GM12801 (cell line): Measurements from ENCODE around the gene HOXD11.

Experiments used
- TF ChIP-seq, protein P1 (sequence below): IDR thresholded peaks from one replicate; pipeline ENCODE4 v1.5.1; 2011; ENCODE audit warnings: control low read depth; ENCODE audit not compliant: insufficient read length; ENCODE audit errors: extremely low read depth

HOXD11 gene

DNA sequence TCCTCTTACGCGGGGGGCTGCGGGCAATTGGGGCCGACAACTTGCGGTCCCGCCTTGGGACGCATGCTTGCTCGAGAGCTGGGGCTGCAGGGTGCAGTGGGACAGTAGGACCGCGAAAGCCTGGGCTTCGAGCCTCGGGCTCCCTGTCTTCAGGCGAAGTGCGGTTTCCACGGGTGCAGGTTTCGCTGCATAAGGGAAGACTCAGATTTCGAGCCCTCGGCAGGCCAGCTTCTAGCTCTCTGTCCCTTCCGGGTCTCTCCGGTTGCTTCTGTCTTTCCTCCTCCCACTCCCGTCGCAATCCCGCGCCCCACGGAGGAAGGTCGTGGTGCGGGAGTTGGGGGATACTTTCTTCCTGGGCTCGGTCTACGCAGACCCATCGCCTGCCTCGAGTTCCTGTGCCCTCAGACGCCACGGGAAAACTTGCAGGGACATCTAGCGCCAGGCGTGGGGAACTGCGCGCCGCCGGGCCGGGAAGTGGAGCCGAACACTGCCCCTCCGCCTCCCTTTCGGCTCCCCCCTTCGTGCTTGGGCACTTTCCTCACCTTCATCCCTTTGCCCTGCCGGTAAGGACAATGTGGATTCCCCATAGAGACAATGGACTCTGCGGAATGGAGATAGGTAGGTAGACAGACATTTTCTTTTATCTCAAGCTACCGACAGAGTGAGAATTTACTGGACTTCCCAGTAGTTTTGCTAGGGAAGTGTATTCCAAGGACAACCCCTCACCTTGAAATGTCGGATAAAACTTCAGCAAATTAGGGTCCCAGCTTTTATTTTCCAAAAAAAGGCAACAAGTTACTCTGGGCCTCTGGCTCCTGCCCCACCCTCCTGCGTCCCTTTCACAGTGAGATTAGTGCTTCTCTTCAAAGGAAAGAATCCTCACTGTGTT lies 18.8 kb upstream of the HOXD11 start:
- TF ChIP-seq, protein P1, sequence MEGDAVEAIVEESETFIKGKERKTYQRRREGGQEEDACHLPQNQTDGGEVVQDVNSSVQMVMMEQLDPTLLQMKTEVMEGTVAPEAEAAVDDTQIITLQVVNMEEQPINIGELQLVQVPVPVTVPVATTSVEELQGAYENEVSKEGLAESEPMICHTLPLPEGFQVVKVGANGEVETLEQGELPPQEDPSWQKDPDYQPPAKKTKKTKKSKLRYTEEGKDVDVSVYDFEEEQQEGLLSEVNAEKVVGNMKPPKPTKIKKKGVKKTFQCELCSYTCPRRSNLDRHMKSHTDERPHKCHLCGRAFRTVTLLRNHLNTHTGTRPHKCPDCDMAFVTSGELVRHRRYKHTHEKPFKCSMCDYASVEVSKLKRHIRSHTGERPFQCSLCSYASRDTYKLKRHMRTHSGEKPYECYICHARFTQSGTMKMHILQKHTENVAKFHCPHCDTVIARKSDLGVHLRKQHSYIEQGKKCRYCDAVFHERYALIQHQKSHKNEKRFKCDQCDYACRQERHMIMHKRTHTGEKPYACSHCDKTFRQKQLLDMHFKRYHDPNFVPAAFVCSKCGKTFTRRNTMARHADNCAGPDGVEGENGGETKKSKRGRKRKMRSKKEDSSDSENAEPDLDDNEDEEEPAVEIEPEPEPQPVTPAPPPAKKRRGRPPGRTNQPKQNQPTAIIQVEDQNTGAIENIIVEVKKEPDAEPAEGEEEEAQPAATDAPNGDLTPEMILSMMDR = no peak

DNA sequence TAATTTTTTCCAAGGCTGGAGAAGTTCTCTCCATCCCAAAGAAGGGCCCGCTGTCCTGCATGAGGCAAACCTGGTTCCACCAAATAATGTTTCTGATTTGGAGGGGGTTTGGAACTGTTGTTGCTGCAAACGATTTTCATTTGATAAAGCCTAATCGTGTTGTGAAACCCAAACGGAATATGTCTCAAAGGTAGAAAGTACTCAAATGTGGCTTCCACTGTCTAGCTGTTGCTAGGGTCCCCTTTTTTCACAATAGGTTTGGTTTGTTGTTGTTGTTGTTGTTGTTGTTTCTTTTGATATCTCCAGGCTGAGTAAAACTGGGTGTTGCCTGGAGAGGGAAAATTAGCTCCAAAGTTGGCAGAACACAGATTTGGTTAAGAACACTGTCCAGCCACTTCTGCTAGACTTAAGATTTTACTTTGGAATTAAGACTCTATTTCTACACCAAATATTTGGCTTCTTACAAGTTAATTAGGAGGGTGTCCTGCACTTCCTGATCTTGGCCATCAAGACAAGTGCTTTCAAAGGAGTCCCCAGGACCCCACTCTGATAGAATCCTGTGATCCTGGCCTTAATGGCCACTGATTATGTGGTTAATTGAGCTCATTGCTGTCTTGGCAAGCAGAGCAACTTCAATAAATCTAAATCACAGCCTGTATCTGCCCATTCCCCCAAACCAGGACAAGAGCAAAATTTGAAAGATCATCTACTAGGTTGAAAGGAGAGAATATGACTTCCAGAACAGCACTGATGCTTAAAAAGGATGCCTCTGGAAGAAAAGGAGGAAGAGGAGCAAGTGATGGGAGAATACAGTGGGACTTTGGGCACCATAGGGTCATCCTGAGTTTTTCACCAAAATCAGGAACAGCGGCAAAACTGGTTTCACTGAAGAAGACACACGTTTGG lies 17.9 kb upstream of the HOXD11 start:
- TF ChIP-seq, protein P1 = no peak

DNA sequence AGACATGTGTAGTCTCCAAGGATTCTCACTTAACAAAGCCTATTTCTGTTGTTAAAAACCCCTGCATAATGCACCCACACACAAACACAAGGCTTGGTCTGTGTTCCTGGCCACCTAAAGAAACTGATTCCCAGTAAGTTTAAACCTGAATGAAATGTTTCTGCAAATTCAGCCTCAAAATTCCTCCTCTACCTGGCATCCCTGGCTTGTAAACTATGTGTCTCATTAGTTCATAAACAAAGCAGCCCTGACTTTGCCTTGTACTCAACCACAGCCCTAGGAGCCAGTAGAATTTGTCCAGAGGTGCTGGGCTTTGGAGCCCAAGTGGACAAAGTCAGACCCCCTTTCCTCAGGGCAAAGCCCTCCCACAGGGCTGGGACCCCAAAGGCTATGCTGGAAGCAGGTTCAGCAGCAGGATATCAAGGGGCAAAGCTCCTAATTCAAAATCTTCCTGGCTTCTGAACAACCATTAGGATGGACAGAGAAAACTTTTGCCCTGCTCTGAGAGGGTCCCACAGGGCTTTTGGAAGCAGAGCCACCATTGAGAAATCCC lies 17.2 kb upstream of the HOXD11 start:
- TF ChIP-seq, protein P1 = no peak

DNA sequence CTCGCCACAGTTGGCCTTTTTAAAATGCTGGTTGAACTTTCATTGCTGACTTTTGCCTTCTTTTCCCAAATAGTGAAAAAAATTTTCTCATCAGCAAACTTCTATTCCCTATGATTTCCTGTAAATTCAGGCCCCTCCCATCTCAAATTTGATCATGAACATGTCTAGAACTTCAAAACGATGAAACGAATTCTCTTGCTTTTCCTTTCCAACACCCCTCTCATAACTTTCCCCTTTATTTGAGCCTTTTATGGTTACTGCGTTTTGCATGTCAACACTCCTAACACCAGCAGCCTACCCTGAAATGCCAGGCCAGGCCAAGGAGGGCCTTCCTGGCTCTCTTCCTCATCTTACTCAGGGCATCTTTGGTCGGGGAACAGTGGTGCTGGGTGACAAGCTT lies 16.2 kb upstream of the HOXD11 start:
- TF ChIP-seq, protein P1 = no peak

DNA sequence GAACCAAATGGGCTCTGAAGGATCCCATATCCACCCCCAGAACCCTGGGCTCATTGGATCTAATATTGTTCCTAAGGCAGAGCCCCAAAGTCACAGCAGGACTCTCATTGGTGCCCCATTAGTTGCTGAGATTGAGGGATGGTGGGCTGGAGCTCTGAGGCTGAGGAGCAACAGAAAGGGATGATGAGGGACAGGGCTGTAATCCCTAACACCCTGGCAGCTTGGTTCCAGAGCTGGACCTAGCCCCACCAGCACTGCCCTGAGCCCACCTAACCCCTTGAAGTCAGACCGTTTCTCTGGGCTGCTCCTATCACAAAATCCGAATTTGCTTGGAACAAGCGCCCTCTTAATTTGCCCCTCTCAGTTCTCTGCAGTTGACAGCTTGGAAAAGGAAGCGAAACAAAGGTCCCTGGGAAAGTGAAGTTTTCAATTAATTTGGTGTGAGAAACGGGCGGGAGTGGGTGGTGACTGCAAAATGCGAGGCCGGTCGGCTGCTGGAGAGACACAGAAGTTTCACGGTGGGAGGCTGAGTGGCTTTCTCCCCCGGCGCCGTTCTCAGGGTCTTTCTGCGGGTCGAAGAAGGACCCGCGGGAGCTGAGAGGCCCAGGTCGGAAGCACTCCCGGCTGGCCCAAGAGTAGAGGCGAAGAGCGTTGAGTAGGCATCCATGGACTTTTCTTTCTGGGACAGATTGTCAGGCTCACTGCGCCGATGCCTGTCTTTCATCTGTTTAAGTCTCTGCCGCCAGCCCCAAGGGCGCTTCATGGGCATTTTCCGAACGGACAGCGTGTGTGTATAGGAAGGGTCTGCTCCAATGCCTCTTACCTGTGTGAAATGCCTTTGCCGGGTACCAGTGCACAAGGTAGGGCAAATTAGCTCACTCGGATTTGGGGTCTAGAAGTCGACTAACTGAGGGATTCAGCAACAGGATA lies 15.5 kb upstream of the HOXD11 start:
- TF ChIP-seq, protein P1 = no peak

DNA sequence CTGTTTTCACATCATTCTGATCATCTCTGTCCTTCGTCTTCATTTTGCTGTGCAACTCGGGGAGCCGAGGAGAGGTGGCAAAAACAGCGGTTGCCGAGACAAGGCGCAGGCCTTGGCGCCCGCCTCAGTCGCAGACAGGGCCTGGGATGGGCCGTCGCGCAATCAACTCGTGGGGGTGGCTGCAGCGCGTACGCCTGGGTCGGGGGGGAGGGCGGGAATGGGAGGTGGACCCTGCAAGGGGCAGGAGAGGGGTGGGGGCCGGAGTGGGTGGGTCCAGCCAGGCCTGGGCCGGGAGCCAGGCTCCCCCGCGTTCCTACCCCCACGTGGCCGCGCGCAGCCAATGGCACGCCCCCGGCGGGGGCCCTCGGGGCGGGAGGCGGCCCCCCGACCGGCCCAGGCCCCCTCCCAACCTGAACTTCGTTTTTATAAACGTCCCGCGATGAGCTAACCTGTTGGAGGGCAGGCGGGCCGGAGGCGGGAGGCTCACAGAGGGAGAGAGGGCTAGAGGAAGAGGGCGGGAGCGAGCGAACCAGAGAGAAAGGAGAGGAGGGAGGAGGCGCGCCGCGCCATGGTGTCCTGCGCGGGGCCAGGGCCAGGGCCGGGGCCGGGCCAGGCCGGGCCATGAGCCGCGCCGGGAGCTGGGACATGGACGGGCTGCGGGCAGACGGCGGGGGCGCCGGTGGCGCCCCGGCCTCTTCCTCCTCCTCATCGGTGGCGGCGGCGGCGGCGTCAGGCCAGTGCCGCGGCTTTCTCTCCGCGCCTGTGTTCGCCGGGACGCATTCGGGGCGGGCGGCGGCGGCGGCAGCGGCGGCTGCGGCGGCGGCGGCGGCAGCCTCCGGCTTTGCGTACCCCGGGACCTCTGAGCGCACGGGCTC lies 14.6 kb upstream of the HOXD11 start, which contains the start of gene HOXD13:
TSS of gene HOXD13 (plus strand) at position 452 of the 875 bp plus-strand sequence. CDS start at position 622, 170 bp downstream.
- TF ChIP-seq, protein P1 = no peak
